Activated CD4-positive, alpha-beta T cell treated with anti-CD3 and anti-CD28 coated beads for 36 hours (primary cell): Measurements from ENCODE around the gene PSMB4. TPM values are rescaled to one million over a fixed set of nuclear protein-coding genes. Genes with fewer than 3 reads are reported as not detected.
A peak's percentile ranks its signal among the peaks of the same experiment; 100 is the strongest.
"Not testable (repeated sequence)": the region's sequence is repeated elsewhere in the genome, so short reads cannot be mapped to it uniquely, and the experiment has no call there.

Experiments used
- ATAC-seq: fragments of 200-7000 bp; cut with Tn5 transposase; one replicate; pipeline ENCODE4 v1.10.0; 2021; ENCODE audit warnings: mild to moderate bottlenecking, moderate library complexity
- CTCF ChIA-PET: fragments of 350-600 bp; sonication (Branson Sonifier 250); formaldehyde crosslinking; loops from one replicate; lab custom pipeline; 2021; ENCODE audit warnings: antibody characterized with exemption; lab: Charles Lee
- POLR2A ChIA-PET: fragments of 350-600 bp; sonication (Branson Sonifier 250); formaldehyde crosslinking; loops from one replicate; lab custom pipeline; 2021; ENCODE audit warnings: antibody characterized with exemption, inconsistent platforms; lab: Charles Lee
- DNase-seq: peaks from one replicate; pipeline ENCODE4 v3.0.0-alpha.2; 2020
- H3K27ac Mint-ChIP-seq: one replicate; pipeline ENCODE4 v1.8.0; 2021; ENCODE audit warnings: mixed read lengths
- H3K27me3 Mint-ChIP-seq: one replicate; pipeline ENCODE4 v1.8.0; 2021; ENCODE audit warnings: mixed read lengths
- H3K36me3 Mint-ChIP-seq: one replicate; pipeline ENCODE4 v1.8.0; 2021; ENCODE audit warnings: low read depth, mixed read lengths
- H3K4me1 Mint-ChIP-seq: one replicate; pipeline ENCODE4 v1.8.0; 2021; ENCODE audit warnings: mixed read lengths
- H3K4me3 Mint-ChIP-seq: one replicate; pipeline ENCODE4 v1.8.0; 2021; ENCODE audit warnings: mild to moderate bottlenecking, moderate library complexity, mixed read lengths
- H3K9me3 Mint-ChIP-seq: one replicate; pipeline ENCODE4 v1.8.0; 2021; ENCODE audit warnings: low read depth, mixed read lengths
- intact Hi-C, 2 experiments: fragments of 100-400 bp; cut with DNase I in 1 of 2; cut with micrococcal nuclease in 1 of 2; formaldehyde crosslinking; loops; one replicate each; pipeline versions ENCODE4 v1.14.2 to v1.15.1; 2022 to 2024; cut with DNase I, micrococcal nuclease
- total RNA-seq, 2 experiments: library from RNA; stranded (reverse); gene quantifications; one replicate each; pipeline ENCODE4 v1.2.3, GENCODE V29; 2021

PSMB4 gene
- total RNA-seq, 2 experiments from 2014 or later: 315 to 351 TPM

- ATAC-seq (no peak), DNase-seq (no peak)
- H3K4me3 Mint-ChIP-seq: no peak overlapping the region
- H3K4me1 Mint-ChIP-seq: no peaks in the 10 kb centered on the region
- POLR2A ChIA-PET: no interaction called here
- intact Hi-C loops: no loop called here
- no peaks in the 10 kb centered on the region for H3K9me3 Mint-ChIP-seq
- H3K27ac Mint-ChIP-seq: no peak overlapping the region
- no peaks in the 10 kb centered on the region for H3K36me3 Mint-ChIP-seq
- no peaks in the 10 kb centered on the region for H3K27me3 Mint-ChIP-seq
- CTCF ChIA-PET: no interaction called here
Observed at GRCh38 chr1:151369302-151369610, 30.1 kb upstream of the PSMB4 start.

GRCh38 chr1:151369621-151370048, 29.7 kb upstream of the PSMB4 start:
- DNase-seq: no peak
- Mint-ChIP-seq H3K27me3 (no peaks in the 10 kb centered on the region), H3K36me3 (no peaks in the 10 kb centered on the region), H3K4me1 (no peaks in the 10 kb centered on the region), H3K9me3 (no peaks in the 10 kb centered on the region), H3K4me3 (no peak overlapping the region), H3K27ac (no peak overlapping the region)
- intact Hi-C loops: no loop called here
- ATAC-seq: no peak
- ChIA-PET CTCF (interaction anchor here (0.9 to 1.1 kb wide), 4 partner anchors 19 to 224 kb away, joined by 3 to 6 read pairs (median 3); no protein-coding TSS in a partner anchor), POLR2A (no interaction called here)

GRCh38 chr1:151370211-151370911, 29.0 kb upstream of the PSMB4 start:
- no peak overlapping the region for H3K27ac Mint-ChIP-seq
- H3K36me3 Mint-ChIP-seq: no peaks in the 10 kb centered on the region
- H3K27me3 Mint-ChIP-seq: no peaks in the 10 kb centered on the region
- ATAC-seq: no peak
- CTCF ChIA-PET: interaction anchor here (0.6 to 1.1 kb wide), 5 partner anchors 20 to 224 kb away, joined by 3 to 6 read pairs (median 3); no protein-coding TSS in a partner anchor
- no peak overlapping the region for H3K4me3 Mint-ChIP-seq
- H3K9me3 Mint-ChIP-seq: no peaks in the 10 kb centered on the region
- intact Hi-C loops: no loop called here
- POLR2A ChIA-PET: no interaction called here
- no peak for DNase-seq
- no peaks in the 10 kb centered on the region for H3K4me1 Mint-ChIP-seq

- no peak overlapping the region for H3K4me3 Mint-ChIP-seq
- intact Hi-C loops: no loop called here
- H3K27me3 Mint-ChIP-seq: no peaks in the 10 kb centered on the region
- DNase-seq (no peak), ATAC-seq (no peak)
- no peak overlapping the region for H3K27ac Mint-ChIP-seq
- no peaks in the 10 kb centered on the region for H3K36me3 Mint-ChIP-seq
- H3K4me1 Mint-ChIP-seq: no peaks in the 10 kb centered on the region
- POLR2A ChIA-PET: no interaction called here
- CTCF ChIA-PET: no interaction called here
- H3K9me3 Mint-ChIP-seq: no peaks in the 10 kb centered on the region
Observed at GRCh38 chr1:151371370-151372057, 27.9 kb upstream of the PSMB4 start.

GRCh38 chr1:151372058-151372934, 27.1 kb upstream of the PSMB4 start, which contains the start of gene SELENBP1:
Gene SELENBP1 (minus strand): TSS chr1:151372705. CDS start chr1:151372641, 64 bp downstream.
- Mint-ChIP-seq H3K36me3 (no peaks in the 10 kb centered on the region), H3K9me3 (no peaks in the 10 kb centered on the region), H3K27me3 (no peaks in the 10 kb centered on the region), H3K4me3 (no peak within 1 kb of the TSS), H3K27ac (no peak within 1 kb of the TSS), H3K4me1 (no peaks in the 10 kb centered on the region)
- ATAC-seq (no peak), DNase-seq (no peak)
- ChIA-PET CTCF (interaction anchor here (0.7 kb wide), 1 partner anchor 391 kb away, joined by 3 read pairs; the partner anchor contains the start of gene MRPL9), POLR2A (interaction anchor here (0.6 kb wide), 1 partner anchor 329 kb away, joined by 3 read pairs; no protein-coding TSS in a partner anchor)
- intact Hi-C loops: no loop called here

GRCh38 chr1:151373196-151373595, 26.2 kb upstream of the PSMB4 start:
- CTCF ChIA-PET: interaction anchor here (1.1 kb wide), 1 partner anchor 72 kb away, joined by 3 read pairs; no protein-coding TSS in a partner anchor
- no peaks in the 10 kb centered on the region for H3K36me3 Mint-ChIP-seq
- POLR2A ChIA-PET: interaction anchor here (0.6 kb wide), 1 partner anchor 328 kb away, joined by 3 read pairs; no protein-coding TSS in a partner anchor
- no peaks in the 10 kb centered on the region for H3K4me1 Mint-ChIP-seq
- no peak overlapping the region for H3K4me3 Mint-ChIP-seq
- no peaks in the 10 kb centered on the region for H3K27me3 Mint-ChIP-seq
- DNase-seq: no peak
- H3K27ac Mint-ChIP-seq: no peak overlapping the region
- intact Hi-C loops: no loop called here
- ATAC-seq: no peak
- H3K9me3 Mint-ChIP-seq: no peaks in the 10 kb centered on the region

GRCh38 chr1:151377150-151377884, 22.1 kb upstream of the PSMB4 start:
- POLR2A ChIA-PET: no interaction called here
- DNase-seq (no peak), ATAC-seq (no peak)
- Mint-ChIP-seq H3K4me1 (no peaks in the 10 kb centered on the region), H3K36me3 (no peaks in the 10 kb centered on the region), H3K27me3 (no peaks in the 10 kb centered on the region), H3K9me3 (no peaks in the 10 kb centered on the region), H3K27ac (no peak overlapping the region), H3K4me3 (no peak overlapping the region)
- CTCF ChIA-PET: no interaction called here
- intact Hi-C loops: no loop called here

- Mint-ChIP-seq H3K36me3 (no peaks in the 10 kb centered on the region), H3K27me3 (no peaks in the 10 kb centered on the region), H3K4me3 (no peak overlapping the region), H3K9me3 (no peaks in the 10 kb centered on the region), H3K4me1 (no peaks in the 10 kb centered on the region), H3K27ac (no peak overlapping the region)
- DNase-seq: no peak
- ATAC-seq: no peak
- intact Hi-C loops: no loop called here
- POLR2A ChIA-PET: interaction anchor here (0.7 kb wide), 1 partner anchor 103 kb away, joined by 3 read pairs; the partner anchor contains the start of gene ZNF687
- CTCF ChIA-PET: interaction anchor here (0.6 to 1.0 kb wide), 5 partner anchors 21 to 524 kb away, joined by 3 to 4 read pairs (median 3); partner anchors contain the start of gene THEM4
Observed at GRCh38 chr1:151384584-151384983, 14.8 kb upstream of the PSMB4 start.

GRCh38 chr1:151386002-151386401, 13.4 kb upstream of the PSMB4 start:
- ATAC-seq: no peak
- H3K27ac Mint-ChIP-seq: no peak overlapping the region
- no peaks in the 10 kb centered on the region for H3K9me3 Mint-ChIP-seq
- intact Hi-C loops: no loop called here
- H3K4me1 Mint-ChIP-seq: no peaks in the 10 kb centered on the region
- CTCF ChIA-PET: interaction anchor here (0.6 to 0.7 kb wide), 3 partner anchors 173 to 231 kb away, joined by 3 read pairs; no protein-coding TSS in a partner anchor
- H3K4me3 Mint-ChIP-seq: no peak overlapping the region
- POLR2A ChIA-PET: no interaction called here
- H3K36me3 Mint-ChIP-seq: no peaks in the 10 kb centered on the region
- DNase-seq: no peak
- no peaks in the 10 kb centered on the region for H3K27me3 Mint-ChIP-seq

GRCh38 chr1:151390221-151391078, 8.9 kb upstream of the PSMB4 start:
- CTCF ChIA-PET, H3K9me3 Mint-ChIP-seq, H3K36me3 Mint-ChIP-seq, H3K27ac Mint-ChIP-seq, H3K27me3 Mint-ChIP-seq, POLR2A ChIA-PET, intact Hi-C loops, H3K4me1 Mint-ChIP-seq, DNase-seq, H3K4me3 Mint-ChIP-seq: not testable (repeated sequence)
- ATAC-seq: peak; percentile 36
